Muscle layer of duodenum (tissue), 2 donors: ENCODE results near the gene NCKAP5.

ENCODE experiments used
- H3K27ac ChIP-seq: one replicate; pipeline ENCODE4 v1.7.0; 2013; ENCODE audit warnings: mild to moderate bottlenecking, low read length
- H3K27me3 ChIP-seq: one replicate; pipeline ENCODE4 v1.7.0; 2013; ENCODE audit warnings: low read depth, mild to moderate bottlenecking, control low read depth, low read length
- H3K36me3 ChIP-seq, 2 donors: one replicate each; pipeline ENCODE4 v1.7.0; 2013; ENCODE audit warnings: low read length in 2 of 2, control low read depth in 1 of 2, mild to moderate bottlenecking in 1 of 2; ENCODE audit not compliant: insufficient read depth in 2 of 2, control insufficient read depth in 1 of 2
- H3K4me1 ChIP-seq, 2 donors: one replicate each; pipeline ENCODE4 v1.7.0; 2013; ENCODE audit warnings: low read length in 2 of 2, mild to moderate bottlenecking in 2 of 2, control low read depth in 1 of 2, moderate library complexity in 1 of 2; ENCODE audit not compliant: insufficient read depth in 2 of 2, control insufficient read depth in 1 of 2
- H3K4me3 ChIP-seq, 2 donors: one replicate each; pipeline ENCODE4 v1.7.0; 2013; ENCODE audit warnings: low read length in 2 of 2, low read depth in 1 of 2, mild to moderate bottlenecking in 1 of 2
- H3K9me3 ChIP-seq, 2 donors: one replicate each; pipeline ENCODE4 v1.7.0; 2013; ENCODE audit warnings: low read length in 2 of 2, control low read depth in 1 of 2, mild to moderate bottlenecking in 1 of 2; ENCODE audit not compliant: control insufficient read depth in 1 of 2
- donor health status: healthy.

Gene NCKAP5

GRCh38 chr2:133092571-133092970 lies 475.7 kb downstream of the NCKAP5 start:
- Histone ChIP-seq H3K4me1 (no peaks in the 10 kb centered on the region), H3K27ac (no peak overlapping the region), H3K9me3 (no peaks in the 10 kb centered on the region), H3K27me3 (no peaks in the 10 kb centered on the region), H3K36me3 (no peaks in the 10 kb centered on the region), H3K4me3 (no peak overlapping the region)

- no peaks in the 10 kb centered on the region for H3K27me3 ChIP-seq
- H3K27ac ChIP-seq, result no peak overlapping the region
- H3K4me3 ChIP-seq, result no peak overlapping the region
- H3K36me3 ChIP-seq, result no peaks in the 10 kb centered on the region
- H3K9me3 ChIP-seq, result no peaks in the 10 kb centered on the region
- H3K4me1 ChIP-seq, result no peaks in the 10 kb centered on the region
Measured at GRCh38 chr2:133090358-133090757, 477.9 kb downstream of the NCKAP5 start.

GRCh38 chr2:133086176-133086575 lies 482.1 kb downstream of the NCKAP5 start:
- no peaks in the 10 kb centered on the region for H3K36me3 ChIP-seq
- H3K27me3 ChIP-seq, result no peaks in the 10 kb centered on the region
- H3K9me3 ChIP-seq, result no peaks in the 10 kb centered on the region
- no peak overlapping the region for H3K27ac ChIP-seq
- H3K4me3 ChIP-seq, result no peak overlapping the region
- H3K4me1 ChIP-seq, result no peaks in the 10 kb centered on the region

- no peaks in the 10 kb centered on the region for H3K9me3 ChIP-seq
- H3K27ac ChIP-seq, result no peak overlapping the region
- H3K4me1 ChIP-seq, result no peaks in the 10 kb centered on the region
- no peaks in the 10 kb centered on the region for H3K27me3 ChIP-seq
- H3K4me3 ChIP-seq, result no peak overlapping the region
- no peaks in the 10 kb centered on the region for H3K36me3 ChIP-seq
Measured at GRCh38 chr2:133085646-133086045, 482.6 kb downstream of the NCKAP5 start.

GRCh38 chr2:133082034-133082433 lies 486.2 kb downstream of the NCKAP5 start:
- H3K27me3 ChIP-seq, result no peaks in the 10 kb centered on the region
- H3K36me3 ChIP-seq, result no peaks in the 10 kb centered on the region
- H3K27ac ChIP-seq, result no peak overlapping the region
- no peaks in the 10 kb centered on the region for H3K4me1 ChIP-seq
- H3K9me3 ChIP-seq, result no peaks in the 10 kb centered on the region
- H3K4me3 ChIP-seq, result no peak overlapping the region

- Histone ChIP-seq H3K36me3 (no peaks in the 10 kb centered on the region), H3K4me3 (no peak overlapping the region), H3K9me3 (no peaks in the 10 kb centered on the region), H3K4me1 (no peaks in the 10 kb centered on the region), H3K27ac (no peak overlapping the region), H3K27me3 (no peaks in the 10 kb centered on the region)
Measured at GRCh38 chr2:133080822-133081221, 487.4 kb downstream of the NCKAP5 start.

GRCh38 chr2:133078667-133079411 lies 489.4 kb downstream of the NCKAP5 start:
- Histone ChIP-seq H3K36me3 (no peaks in the 10 kb centered on the region), H3K4me1 (no peaks in the 10 kb centered on the region), H3K27me3 (no peaks in the 10 kb centered on the region), H3K27ac (no peak overlapping the region), H3K4me3 (no peak overlapping the region), H3K9me3 (no peaks in the 10 kb centered on the region)

- no peak overlapping the region for H3K4me3 ChIP-seq
- H3K4me1 ChIP-seq, result no peaks in the 10 kb centered on the region
- no peaks in the 10 kb centered on the region for H3K27me3 ChIP-seq
- peak overlapping the region; percentile 17 for H3K27ac ChIP-seq
- H3K36me3 ChIP-seq, result no peaks in the 10 kb centered on the region
- H3K9me3 ChIP-seq, result no peaks in the 10 kb centered on the region
Measured at GRCh38 chr2:133077269-133077822, 490.9 kb downstream of the NCKAP5 start.

GRCh38 chr2:133072837-133073694 lies 495.2 kb downstream of the NCKAP5 start:
- Histone ChIP-seq H3K27me3 (no peaks in the 10 kb centered on the region), H3K9me3 (no peaks in the 10 kb centered on the region), H3K27ac (no peak overlapping the region), H3K4me3 (no peak overlapping the region), H3K4me1 (no peaks in the 10 kb centered on the region), H3K36me3 (no peaks in the 10 kb centered on the region)

GRCh38 chr2:133063775-133064174 lies 504.5 kb downstream of the NCKAP5 start:
- no peak overlapping the region for H3K4me3 ChIP-seq
- no peaks in the 10 kb centered on the region for H3K27me3 ChIP-seq
- H3K27ac ChIP-seq, result no peak overlapping the region
- no peaks in the 10 kb centered on the region for H3K36me3 ChIP-seq
- H3K9me3 ChIP-seq, result no peaks in the 10 kb centered on the region
- no peaks in the 10 kb centered on the region for H3K4me1 ChIP-seq

- no peaks in the 10 kb centered on the region for H3K36me3 ChIP-seq
- no peaks in the 10 kb centered on the region for H3K4me1 ChIP-seq
- no peak overlapping the region for H3K4me3 ChIP-seq
- no peaks in the 10 kb centered on the region for H3K27me3 ChIP-seq
- H3K9me3 ChIP-seq, result no peaks in the 10 kb centered on the region
- H3K27ac ChIP-seq, result no peak overlapping the region
Measured at GRCh38 chr2:133062931-133063665, 505.2 kb downstream of the NCKAP5 start.
